ENCODE results near the gene FIBP. TPM values are rescaled to one million over a fixed set of nuclear protein-coding genes. Genes with fewer than 3 reads are reported as not detected.

The FIBP gene
- total and polyA plus RNA-seq, 2 donors from 2014 or later = 58.0 to 105 TPM

GRCh38 chr11:65886826-65887722 lies 1.2 kb downstream of the FIBP start:
- TF ChIP-seq CTCF (IDR thresholded peaks at IDR 0.05; ENCODE audit: borderline replicate concordance, extremely low read depth, insufficient read depth) = no peak
- Histone ChIP-seq H3K4me3 (ENCODE audit: low read length in 3 of 3) (peak overlapping the region; percentile 55 to 95 (median 78)), H3K9ac (ENCODE audit: low read length in 3 of 3) (peak overlapping the region in 1 of 3 donors; percentile 28), H3K27ac (ENCODE audit: low read depth in 2 of 2, low read length in 2 of 2) (peak overlapping the region in 1 of 2 donors; percentile 34), H3K36me3 (ENCODE audit: control insufficient read depth in 2 of 3, insufficient read depth in 3 of 3, low read length in 3 of 3) (peaks cover 4 to 12% (median 5%) of the 10 kb centered on the region in 3 donors), H3K4me1 (ENCODE audit: control insufficient read depth in 2 of 3, insufficient read depth in 2 of 3, low read depth in 1 of 3, low read length in 3 of 3) (peaks cover 0 to 34% (median 8%) of the 10 kb centered on the region in 3 donors), H3K27me3 (ENCODE audit: control insufficient read depth, insufficient read depth, low read length) (no peaks in the 10 kb centered on the region), H3K9me3 (ENCODE audit: control insufficient read depth in 2 of 3, insufficient read depth in 1 of 3, low read length in 3 of 3) (no peaks in the 10 kb centered on the region)
- FAIRE-seq = no peak
- intact Hi-C loops (cut with DNase I) = loop anchor here (10.0 kb wide), 1 partner anchor 98 kb away; no protein-coding TSS in a partner anchor
- DNase-seq = peak in 1 of 5 donors; percentile 69

DNA sequence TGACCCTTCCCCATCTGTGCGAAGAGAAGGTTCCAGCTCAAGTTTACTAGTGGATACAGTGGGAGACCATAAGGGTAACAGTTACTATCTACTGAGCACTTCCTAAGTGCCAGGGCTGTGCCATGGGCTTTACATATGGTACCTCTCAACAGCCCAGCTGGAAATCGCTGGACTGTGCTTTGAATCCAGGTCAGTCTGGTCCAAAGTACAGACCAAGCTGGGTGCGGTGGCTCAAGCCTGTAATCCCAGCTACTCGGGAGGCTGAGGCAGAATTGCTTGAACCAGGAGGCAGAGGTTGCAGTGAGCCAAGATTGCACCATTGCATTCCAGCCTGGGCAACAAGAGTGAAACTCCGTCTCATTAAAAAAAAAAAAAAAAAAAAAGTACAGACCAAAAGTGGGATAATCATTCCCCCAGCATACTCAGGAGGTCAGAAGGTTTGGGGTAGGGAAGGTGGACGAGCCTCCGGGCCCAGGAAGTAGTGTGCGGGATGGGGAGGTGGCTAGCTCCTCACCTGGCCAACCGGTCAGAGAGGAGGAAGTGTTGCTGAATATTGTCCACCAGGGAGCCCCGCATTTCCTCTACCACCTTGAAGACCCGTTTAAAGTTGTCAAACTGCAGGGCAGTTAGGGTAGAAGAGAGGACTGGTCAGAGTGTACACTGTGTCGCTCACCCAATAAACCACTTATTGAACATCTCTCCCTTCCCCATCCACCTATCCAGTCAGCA lies 2.3 kb downstream of the FIBP start:
- H3K4me3 ChIP-seq (ENCODE audit: low read length in 3 of 3) = no peak overlapping the region
- H3K27ac ChIP-seq (ENCODE audit: low read depth in 2 of 2, low read length in 2 of 2) = no peak overlapping the region
- FAIRE-seq (no peak), DNase-seq (peak in 1 of 5 donors; percentile 45)
- no peak overlapping the region for H3K9ac ChIP-seq (ENCODE audit: low read length in 3 of 3)
- peaks cover 0 to 26% (median 8%) of the 10 kb centered on the region in 3 donors for H3K4me1 ChIP-seq (ENCODE audit: control insufficient read depth in 2 of 3, insufficient read depth in 2 of 3, low read depth in 1 of 3, low read length in 3 of 3)
- H3K27me3 ChIP-seq (ENCODE audit: control insufficient read depth, insufficient read depth, low read length) = no peaks in the 10 kb centered on the region
- H3K9me3 ChIP-seq (ENCODE audit: control insufficient read depth in 2 of 3, insufficient read depth in 1 of 3, low read length in 3 of 3) = no peaks in the 10 kb centered on the region
- intact Hi-C loops (cut with DNase I) = loop anchor here (10.0 kb wide), 1 partner anchor 99 kb away; no protein-coding TSS in a partner anchor
- TF ChIP-seq CTCF (IDR thresholded peaks at IDR 0.05; ENCODE audit: borderline replicate concordance, extremely low read depth, insufficient read depth) = no peak
- peaks cover 4 to 12% (median 5%) of the 10 kb centered on the region in 3 donors for H3K36me3 ChIP-seq (ENCODE audit: control insufficient read depth in 2 of 3, insufficient read depth in 3 of 3, low read length in 3 of 3)

DNA sequence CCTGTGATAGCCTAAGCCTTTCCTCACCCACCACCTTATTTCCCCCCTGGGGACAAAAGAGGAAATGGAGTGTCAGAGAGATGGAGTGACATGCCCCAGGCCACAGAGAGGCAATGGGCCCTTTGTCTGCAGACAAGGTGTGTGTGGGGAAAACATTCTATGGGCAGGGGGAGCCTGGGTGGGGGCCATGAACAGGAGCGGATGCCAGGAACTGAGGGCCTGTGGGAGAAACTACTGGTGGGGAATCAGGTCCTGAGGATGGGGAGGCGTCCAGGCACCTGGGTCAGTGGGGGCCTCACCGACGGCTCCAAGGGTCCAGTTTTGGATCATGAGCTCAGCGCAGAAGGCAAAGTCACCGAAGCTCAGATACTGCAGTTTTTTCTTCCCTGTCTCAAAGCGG lies 3.0 kb downstream of the FIBP start:
- no peak overlapping the region for H3K4me3 ChIP-seq (ENCODE audit: low read length in 3 of 3)
- peaks cover 4 to 12% (median 5%) of the 10 kb centered on the region in 3 donors for H3K36me3 ChIP-seq (ENCODE audit: control insufficient read depth in 2 of 3, insufficient read depth in 3 of 3, low read length in 3 of 3)
- no peak overlapping the region for H3K27ac ChIP-seq (ENCODE audit: low read depth in 2 of 2, low read length in 2 of 2)
- H3K9me3 ChIP-seq (ENCODE audit: control insufficient read depth in 2 of 3, insufficient read depth in 1 of 3, low read length in 3 of 3) = no peaks in the 10 kb centered on the region
- no peak for FAIRE-seq
- intact Hi-C loops (cut with DNase I) = loop anchor here (10.0 kb wide), 1 partner anchor 100 kb away; no protein-coding TSS in a partner anchor
- TF ChIP-seq CTCF (IDR thresholded peaks at IDR 0.05; ENCODE audit: borderline replicate concordance, extremely low read depth, insufficient read depth) = no peak
- no peak overlapping the region for H3K9ac ChIP-seq (ENCODE audit: low read length in 3 of 3)
- no peaks in the 10 kb centered on the region for H3K27me3 ChIP-seq (ENCODE audit: control insufficient read depth, insufficient read depth, low read length)
- DNase-seq = peak in 2 of 5 donors; percentile 49 to 60
- peaks cover 0 to 24% (median 8%) of the 10 kb centered on the region in 3 donors for H3K4me1 ChIP-seq (ENCODE audit: control insufficient read depth in 2 of 3, insufficient read depth in 2 of 3, low read depth in 1 of 3, low read length in 3 of 3)
